ENCODE data around the gene RIPK1. TPM values are rescaled to one million over a fixed set of nuclear protein-coding genes. Genes with fewer than 3 reads are reported as not detected.

Gene RIPK1
- total and polyA plus RNA-seq, 9 of the 15 experiments (the other 6 are each of a cell fraction or from before 2014, with no cell fraction given), result 3.8 to 24.9 (median 17.7) TPM

GRCh38 chr6:3159805-3160781 lies 91.8 kb downstream of the RIPK1 start (continued):
- TF ChIP-seq STAT6 (CRISPR knock-in tag; IDR thresholded peaks at IDR 0.05) (peak; percentile 82; the same call in 1 of the 2 replicates), NKRF (IDR thresholded peaks at IDR 0.05; ENCODE audit: borderline replicate concordance) (no peak), GTF2F1 (IDR thresholded peaks at IDR 0.05; ENCODE audit: low read depth, low read length) (no peak; the same call in 1 of the 2 replicates), RCOR1 (IDR thresholded peaks at IDR 0.05; ENCODE audit: borderline replicate concordance in 1 of 2, low read depth in 2 of 2, low read length in 2 of 2) (peak; percentile 61 to 93), SRF (CRISPR knock-in tag; IDR thresholded peaks at IDR 0.05) (0 out of 4 replicates have a peak, but pooled peaks of 1 of the 2 experiments have one; percentile 32), TEAD4 (IDR thresholded peaks at IDR 0.05; ENCODE audit: low read length) (peak; percentile 49; the same call in 1 of the 2 replicates), TEAD4 (CRISPR knock-in tag; IDR thresholded peaks at IDR 0.05; ENCODE audit: borderline replicate concordance) (no peak), YBX1 (IDR thresholded peaks at IDR 0.05) (no peak), HNRNPL (IDR thresholded peaks at IDR 0.05; ENCODE audit: low read depth, low read length) (0 out of 2 replicates have a peak, but pooled peaks have one; percentile 23), ZKSCAN3 (CRISPR knock-in tag; IDR thresholded peaks at IDR 0.05) (no peak), NELFE (IDR thresholded peaks at IDR 0.05; ENCODE audit: insufficient read depth, insufficient read length) (no peak), TCF7L2 (IDR thresholded peaks at IDR 0.05; ENCODE audit: low read depth, low read length) (no peak), MLLT1 (IDR thresholded peaks at IDR 0.05) (no peak), ZNF639 (CRISPR knock-in tag; conservative IDR thresholded peaks at IDR 0.05 in 1 of 2, IDR thresholded peaks at IDR 0.05 in 1 of 2) (peak in 1 of 2 experiments; percentile 63; a peak in 2 of 4 replicates), IRF1 (CRISPR knock-in tag; IDR thresholded peaks at IDR 0.05; ENCODE audit: borderline replicate concordance) (no peak), NFRKB (IDR thresholded peaks at IDR 0.05; ENCODE audit: low read depth) (peak; percentile 28; the same call in 1 of the 2 replicates), ZNF217 (CRISPR knock-in tag; IDR thresholded peaks at IDR 0.05) (no peak)
